Activated CD4-positive, alpha-beta T cell treated with anti-CD3 and anti-CD28 coated beads, Interleukin-2, amount 10 ng/mL, durations not matched to agents 7 days and 5 days (primary cell): ENCODE measurements around the gene IQCE. TPM values are rescaled to one million over a fixed set of nuclear protein-coding genes. Genes with fewer than 3 reads are reported as not detected.
"Not testable (repeated sequence)": the region's sequence is repeated elsewhere in the genome, so short reads cannot be mapped to it uniquely, and the experiment has no call there.

Source experiments
- CTCF ChIA-PET: fragments of 350-600 bp; sonication (Branson Sonifier 250); formaldehyde crosslinking; loops from one replicate; lab custom pipeline; 2021; ENCODE audit warnings: antibody characterized with exemption; lab: Charles Lee
- POLR2A ChIA-PET: fragments of 350-600 bp; sonication (Branson Sonifier 250); formaldehyde crosslinking; loops from one replicate; lab custom pipeline; 2021; ENCODE audit warnings: antibody characterized with exemption; lab: Charles Lee
- DNase-seq: peaks from one replicate; pipeline ENCODE4 v3.0.0-alpha.2; 2020
- H3K27ac Mint-ChIP-seq: one replicate; pipeline ENCODE4 v1.8.0; 2021; ENCODE audit warnings: mild to moderate bottlenecking, moderate library complexity, mixed read lengths
- H3K27me3 Mint-ChIP-seq: one replicate; pipeline ENCODE4 v1.8.0; 2021; ENCODE audit warnings: mixed read lengths
- H3K36me3 Mint-ChIP-seq: one replicate; pipeline ENCODE4 v1.8.0; 2021; ENCODE audit warnings: low read depth, mixed read lengths
- H3K4me1 Mint-ChIP-seq: one replicate; pipeline ENCODE4 v1.8.0; 2021; ENCODE audit warnings: mixed read lengths
- H3K4me3 Mint-ChIP-seq: one replicate; pipeline ENCODE4 v1.8.0; 2021; ENCODE audit warnings: mild to moderate bottlenecking, moderate library complexity, mixed read lengths
- H3K9me3 Mint-ChIP-seq: one replicate; pipeline ENCODE4 v1.8.0; 2021; ENCODE audit warnings: mixed read lengths
- total RNA-seq, 2 experiments: library from RNA; stranded (reverse); gene quantifications; one replicate each; pipeline ENCODE4 v1.2.3, GENCODE V29; 2021

IQCE gene
- total RNA-seq, 2 experiments from 2014 or later, result 13.8 to 15.5 TPM

DNA sequence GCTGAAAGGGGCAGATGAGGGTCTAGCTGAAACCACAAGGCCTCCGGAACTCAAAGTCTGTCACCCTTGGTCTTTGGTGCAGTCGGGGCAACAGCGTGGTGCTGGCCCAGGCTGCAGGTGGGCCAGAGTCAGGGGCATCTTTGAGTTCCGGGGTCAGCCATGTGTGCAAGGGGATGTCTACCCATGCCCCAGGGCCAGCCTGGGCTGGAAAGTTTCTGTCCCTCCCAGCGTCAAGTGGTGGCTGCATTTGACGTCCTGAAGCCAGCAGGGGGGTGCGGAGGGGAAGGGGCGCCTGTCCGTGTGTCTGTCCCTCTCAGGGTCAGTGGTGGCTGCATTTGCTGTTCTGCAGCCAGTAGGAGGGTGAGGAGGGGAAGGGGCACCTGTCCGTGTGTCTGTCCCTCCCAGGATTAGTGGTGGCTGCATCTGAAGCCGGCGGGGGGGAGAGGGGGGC lies 4.1 kb upstream of the IQCE start:
- Mint-ChIP-seq H3K27me3 (no peaks in the 10 kb centered on the region), H3K9me3 (no peaks in the 10 kb centered on the region), H3K27ac (peak overlapping the region; percentile 92), H3K4me3 (peak overlapping the region; percentile 89), H3K36me3 (peaks cover 19% of the 10 kb centered on the region), H3K4me1 (peaks cover 44% of the 10 kb centered on the region)
- CTCF ChIA-PET, result interaction anchor here (0.7 to 1.5 kb wide), 2 partner anchors 9 to 15 kb away, joined by 3 to 5 read pairs; no protein-coding TSS in a partner anchor
- DNase-seq, result no peak
- POLR2A ChIA-PET, result no interaction called here

DNA sequence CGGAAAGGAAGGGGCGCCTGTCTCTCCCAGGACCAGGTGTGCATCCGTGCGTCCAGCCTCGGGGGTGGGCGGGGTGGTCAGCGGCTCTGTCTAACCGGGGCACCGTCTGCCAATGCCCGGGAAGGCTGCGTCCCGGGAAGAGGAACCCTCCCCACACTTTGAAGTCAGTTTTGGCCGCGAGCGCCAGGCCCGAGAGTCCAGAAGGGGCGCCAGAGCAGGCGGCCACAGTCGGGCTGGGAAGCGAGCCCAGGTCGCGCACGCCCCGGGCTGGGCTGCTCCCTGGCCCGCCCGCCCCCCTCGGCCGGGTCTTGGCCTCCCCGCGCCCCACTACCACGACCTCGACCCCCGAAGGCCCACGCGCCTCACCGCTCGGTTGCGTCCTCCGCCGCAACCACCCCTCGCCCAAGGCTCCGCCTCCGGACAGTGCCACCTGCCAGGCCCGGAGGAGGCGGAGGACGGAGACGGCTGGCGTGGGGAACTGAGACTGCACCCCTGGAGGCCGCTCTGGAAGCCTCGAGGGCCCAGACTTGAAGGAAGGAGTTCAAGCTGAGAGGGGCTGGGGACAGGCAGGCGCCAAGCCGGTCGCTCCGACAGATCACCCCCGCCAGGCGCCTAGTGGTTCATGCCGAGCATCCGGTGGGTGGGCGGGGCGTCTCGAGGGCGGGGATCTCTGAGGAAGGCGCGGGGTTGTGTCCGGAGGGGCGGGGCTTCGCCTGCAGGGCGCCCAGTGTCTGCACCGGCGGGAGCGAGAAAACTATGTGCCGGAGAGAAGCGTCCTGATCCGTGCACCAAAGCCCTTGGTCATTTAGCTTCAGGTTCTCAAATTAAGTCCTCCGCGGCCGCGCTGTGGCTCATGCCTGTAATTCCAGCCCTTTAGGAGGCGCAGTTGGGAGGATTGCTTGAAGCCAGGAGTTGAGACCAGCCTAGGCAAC lies 3.4 kb upstream of the IQCE start, which contains the start of gene BRAT1:
Gene BRAT1 (minus strand): TSS at position 404 of the 932 bp plus-strand sequence. CDS start 1,093 bp downstream, outside the sequence.
- peak; percentile 96 for DNase-seq
- Mint-ChIP-seq H3K36me3 (peaks cover 18% of the 10 kb centered on the region), H3K4me1 (peaks cover 50% of the 10 kb centered on the region), H3K9me3 (no peaks in the 10 kb centered on the region), H3K4me3 (peak within 1 kb of the TSS; percentile 89), H3K27me3 (no peaks in the 10 kb centered on the region), H3K27ac (peak within 1 kb of the TSS; percentile 92)
- ChIA-PET POLR2A (no interaction called here), CTCF (interaction anchor here (0.6 to 1.5 kb wide), 5 partner anchors 9 to 183 kb away, joined by 3 to 4 read pairs (median 3); no protein-coding TSS in a partner anchor)

DNA sequence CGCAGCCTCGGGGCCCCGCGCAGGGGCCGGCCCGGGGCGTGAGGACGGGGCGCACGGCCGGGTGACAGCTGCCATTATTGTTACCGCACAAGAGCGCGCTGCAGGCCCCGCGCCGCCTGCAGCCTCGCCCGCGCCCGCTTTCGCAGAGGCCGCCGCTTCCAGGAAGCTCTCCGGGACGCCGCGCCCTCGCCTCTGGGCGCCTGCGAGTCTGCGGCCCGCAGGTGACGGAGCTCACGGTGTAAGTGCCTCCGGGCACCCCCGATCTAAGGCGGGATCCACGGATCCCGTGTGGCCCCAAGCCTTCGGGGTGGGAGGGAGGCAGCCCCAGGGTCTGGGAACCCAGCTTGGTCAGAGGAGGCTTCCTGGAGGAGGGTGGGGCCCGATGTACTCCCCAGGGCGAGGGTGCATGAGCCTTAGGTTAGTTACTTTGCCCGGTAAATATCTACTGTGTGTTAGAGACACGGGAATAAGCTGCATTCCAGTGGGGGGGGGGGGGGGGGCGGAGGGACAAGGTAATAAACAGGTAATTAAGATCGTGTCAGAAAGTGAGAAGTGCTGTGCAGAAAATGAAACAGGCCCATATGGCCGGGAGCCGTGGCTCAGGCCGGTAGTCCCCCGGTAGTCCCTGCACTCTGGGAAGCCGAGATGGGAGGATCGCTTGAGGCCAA lies 638 bp downstream of the IQCE start:
- Mint-ChIP-seq H3K4me1 (peaks cover 35% of the 10 kb centered on the region), H3K27ac (peak overlapping the region; percentile 80)
- POLR2A ChIA-PET, result no interaction called here

GRCh38 chr7:2563955-2564354 lies 5.2 kb downstream of the IQCE start:
- Mint-ChIP-seq H3K4me1 (peaks cover 35% of the 10 kb centered on the region), H3K27ac (peak overlapping the region; percentile 46)
- H3K27me3 Mint-ChIP-seq, DNase-seq, H3K36me3 Mint-ChIP-seq, H3K4me3 Mint-ChIP-seq, CTCF ChIA-PET, H3K9me3 Mint-ChIP-seq, POLR2A ChIA-PET: not testable (repeated sequence)

More for the DNA sequence above, 638 bp downstream of the IQCE start:
- Mint-ChIP-seq H3K27me3 (no peaks in the 10 kb centered on the region), H3K36me3 (peaks cover 3% of the 10 kb centered on the region), H3K9me3 (no peaks in the 10 kb centered on the region), H3K4me3 (peak overlapping the region; percentile 77)
- DNase-seq, result peak; percentile 47
- CTCF ChIA-PET, result interaction anchor here (0.6 to 1.2 kb wide), 3 partner anchors 42 to 150 kb away, joined by 3 to 4 read pairs (median 3); partner anchors contain the start of gene TTYH3

- ChIA-PET POLR2A (no interaction called here), CTCF (no interaction called here)
- no peak overlapping the region for H3K4me3 Mint-ChIP-seq
- no peak overlapping the region for H3K27ac Mint-ChIP-seq
- no peaks in the 10 kb centered on the region for H3K27me3 Mint-ChIP-seq
- H3K4me1 Mint-ChIP-seq, result peaks cover 27% of the 10 kb centered on the region
- H3K9me3 Mint-ChIP-seq, result no peaks in the 10 kb centered on the region
- H3K36me3 Mint-ChIP-seq, result peaks cover 5% of the 10 kb centered on the region
- no peak for DNase-seq
These were observed 6.3 kb downstream of the IQCE start for GRCh38 chr7:2564970-2565540.

DNA sequence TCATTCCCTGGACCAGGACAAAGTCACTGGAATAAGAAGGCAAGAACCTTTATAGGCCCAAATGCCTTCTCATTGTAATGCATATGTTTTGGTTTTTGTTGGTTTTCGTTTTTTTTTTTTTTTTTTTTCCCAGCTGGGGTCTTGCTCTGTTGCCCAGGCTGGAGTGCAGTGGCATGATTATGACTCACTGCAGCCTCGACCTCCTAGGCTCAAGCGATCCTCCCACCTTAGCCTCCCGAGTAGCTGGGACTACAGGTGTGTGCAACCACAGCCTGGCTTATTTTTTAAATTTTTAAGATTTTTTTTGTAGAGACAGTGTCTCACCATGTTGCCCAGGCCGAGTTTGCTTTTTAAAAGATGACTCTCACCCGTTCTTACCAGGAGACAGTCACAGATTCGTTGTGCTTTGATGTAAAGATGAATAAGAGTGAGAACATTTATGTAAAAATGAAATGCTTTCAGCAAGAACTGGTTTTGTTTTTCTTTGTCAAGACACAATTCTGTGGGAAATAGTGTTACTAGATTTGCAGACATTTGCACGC lies 7.6 kb downstream of the IQCE start:
- ChIA-PET POLR2A (no interaction called here), CTCF (interaction anchor here (0.6 to 0.7 kb wide), 2 partner anchors 17 to 58 kb away, joined by 3 to 4 read pairs; no protein-coding TSS in a partner anchor)
- Mint-ChIP-seq H3K4me3 (no peak overlapping the region), H3K9me3 (no peaks in the 10 kb centered on the region), H3K4me1 (peaks cover 25% of the 10 kb centered on the region), H3K27ac (peak overlapping the region; percentile 62), H3K36me3 (peaks cover 5% of the 10 kb centered on the region), H3K27me3 (no peaks in the 10 kb centered on the region)
- DNase-seq, result no peak

DNA sequence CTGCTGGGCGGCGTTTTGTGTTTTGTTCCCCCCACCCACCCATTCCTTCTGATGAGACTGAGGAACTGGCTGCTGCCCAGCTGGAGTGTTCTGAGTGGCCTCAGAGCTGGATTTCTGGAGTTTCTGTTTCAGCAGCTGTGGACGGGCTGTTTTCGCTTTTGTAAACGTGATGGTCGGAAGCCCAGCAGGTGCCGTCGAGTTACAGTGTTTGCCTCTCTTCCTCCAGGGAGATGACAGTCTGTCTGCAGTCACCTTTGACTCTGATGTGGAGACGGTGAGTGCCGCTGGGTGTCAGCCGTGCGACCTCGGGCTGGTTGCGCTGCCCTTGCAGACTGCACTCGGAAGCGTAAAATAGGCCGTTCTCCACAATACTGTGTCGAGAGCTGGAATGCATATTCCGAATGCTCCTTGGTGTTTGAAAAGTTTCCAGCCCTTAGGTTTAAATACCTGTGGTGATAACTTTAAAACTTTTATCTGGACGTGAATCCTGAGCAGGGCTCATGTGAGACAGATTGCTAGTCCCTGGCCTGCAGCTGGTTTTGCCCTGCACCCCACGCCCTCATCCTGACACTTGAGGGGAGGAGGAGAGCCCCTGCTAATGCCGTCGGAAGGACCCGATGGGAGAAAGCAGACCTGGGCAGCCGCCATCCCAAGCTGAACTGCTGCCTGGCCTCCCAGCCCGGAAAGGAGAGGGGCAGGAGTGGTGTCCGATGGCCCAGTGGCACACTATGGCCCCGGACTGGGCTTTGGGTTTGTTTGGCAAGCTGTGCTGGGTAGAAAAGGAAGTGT lies 8.3 kb downstream of the IQCE start:
- peak; percentile 40 for DNase-seq
- Mint-ChIP-seq H3K27me3 (no peaks in the 10 kb centered on the region), H3K4me1 (peaks cover 21% of the 10 kb centered on the region), H3K9me3 (no peaks in the 10 kb centered on the region), H3K4me3 (no peak overlapping the region), H3K27ac (peak overlapping the region; percentile 62), H3K36me3 (peaks cover 5% of the 10 kb centered on the region)
- POLR2A ChIA-PET, result no interaction called here
- CTCF ChIA-PET, result interaction anchor here (0.7 to 1.8 kb wide), 2 partner anchors 58 to 142 kb away, joined by 4 to 5 read pairs; no protein-coding TSS in a partner anchor

DNA sequence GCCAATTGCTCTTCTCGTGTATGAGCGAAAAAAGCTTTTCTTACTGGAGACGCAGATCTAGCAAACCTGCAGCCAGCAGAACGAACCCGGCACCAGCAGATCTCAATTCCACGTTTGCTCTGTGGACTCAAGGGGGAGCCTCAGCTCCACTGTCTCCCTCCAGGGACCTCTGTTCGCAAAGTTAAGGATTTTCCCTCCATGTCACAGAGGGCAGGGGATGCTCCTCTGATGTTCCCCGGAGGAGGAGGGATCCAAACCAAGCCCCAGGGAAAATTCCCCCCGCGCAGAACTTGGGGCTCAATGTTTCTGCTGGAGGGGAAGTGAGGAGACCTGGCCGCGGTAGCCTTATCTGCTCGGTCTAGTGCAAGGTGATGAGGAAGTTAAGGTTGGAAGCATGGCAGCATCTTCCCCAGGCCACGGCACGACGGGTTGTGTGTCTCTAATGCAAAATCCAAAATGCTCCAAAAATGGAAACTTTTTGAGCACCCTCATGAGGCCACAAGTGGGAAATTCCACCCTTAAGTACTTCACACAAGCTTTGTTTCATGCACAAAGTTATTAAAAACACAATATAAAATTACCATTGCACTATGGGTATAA lies 9.0 kb downstream of the IQCE start:
- no peak overlapping the region for H3K4me3 Mint-ChIP-seq
- DNase-seq, result no peak
- H3K27me3 Mint-ChIP-seq, result no peaks in the 10 kb centered on the region
- no peaks in the 10 kb centered on the region for H3K9me3 Mint-ChIP-seq
- H3K4me1 Mint-ChIP-seq, result peaks cover 16% of the 10 kb centered on the region
- ChIA-PET CTCF (interaction anchor here (1.0 to 1.8 kb wide), 2 partner anchors 142 to 146 kb away, joined by 3 to 5 read pairs; no protein-coding TSS in a partner anchor), POLR2A (no interaction called here)
- no peak overlapping the region for H3K27ac Mint-ChIP-seq
- H3K36me3 Mint-ChIP-seq, result peaks cover 4% of the 10 kb centered on the region

DNA sequence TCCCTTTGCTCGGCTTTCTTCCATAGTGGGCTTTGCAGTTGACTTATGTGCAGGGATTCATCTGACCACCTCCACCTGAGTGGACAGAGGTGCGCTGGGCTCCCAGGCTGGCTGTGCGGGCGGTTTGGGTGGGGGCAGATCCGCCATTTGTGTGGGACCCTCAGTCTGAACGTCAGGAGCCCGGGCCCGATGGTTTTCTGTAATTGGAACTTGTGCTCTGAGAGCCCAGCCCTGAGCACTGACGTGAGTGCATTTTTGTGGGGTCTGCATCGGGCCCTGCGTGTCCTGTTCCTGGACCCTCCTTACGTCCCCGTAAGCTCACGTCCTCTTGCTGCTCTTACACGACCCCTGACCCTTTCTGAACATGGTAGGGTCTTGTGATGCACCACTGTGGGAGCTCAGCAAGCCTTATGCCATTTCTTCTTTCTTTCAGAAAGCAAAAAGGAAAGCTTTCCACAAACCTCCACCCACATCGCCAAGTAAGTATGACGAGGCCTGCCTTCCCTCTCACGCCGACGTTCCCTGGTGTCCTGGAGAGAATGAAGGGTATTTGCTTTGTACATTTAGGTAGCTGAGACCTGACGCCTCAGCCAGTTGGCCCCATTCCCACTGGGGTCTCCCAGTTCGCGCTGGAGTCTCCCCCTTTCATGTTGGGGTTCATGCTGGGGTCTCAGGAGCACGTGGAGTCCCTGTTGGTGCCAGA lies 9.9 kb downstream of the IQCE start:
- DNase-seq, result no peak
- Mint-ChIP-seq H3K27ac (no peak overlapping the region), H3K27me3 (no peaks in the 10 kb centered on the region), H3K9me3 (no peaks in the 10 kb centered on the region), H3K4me3 (no peak overlapping the region), H3K36me3 (peaks cover 7% of the 10 kb centered on the region), H3K4me1 (peaks cover 16% of the 10 kb centered on the region)
- ChIA-PET POLR2A (no interaction called here), CTCF (interaction anchor here (1.0 to 1.8 kb wide), 2 partner anchors 141 to 147 kb away, joined by 3 to 5 read pairs; no protein-coding TSS in a partner anchor)

GRCh38 chr7:2569421-2569820 lies 10.6 kb downstream of the IQCE start:
- Mint-ChIP-seq H3K4me3 (no peak overlapping the region), H3K27me3 (no peaks in the 10 kb centered on the region), H3K27ac (no peak overlapping the region), H3K36me3 (peaks cover 6% of the 10 kb centered on the region), H3K4me1 (peaks cover 17% of the 10 kb centered on the region), H3K9me3 (no peaks in the 10 kb centered on the region)
- ChIA-PET POLR2A (no interaction called here), CTCF (no interaction called here)
- DNase-seq, result no peak

- no peaks in the 10 kb centered on the region for H3K27me3 Mint-ChIP-seq
- POLR2A ChIA-PET, result no interaction called here
- DNase-seq, result no peak
These were observed 11.2 kb downstream of the IQCE start for GRCh38 chr7:2570021-2570420.

More at GRCh38 chr7:2570021-2570420, 11.2 kb downstream of the IQCE start:
- H3K4me3 Mint-ChIP-seq, result no peak overlapping the region
- CTCF ChIA-PET, result no interaction called here
- peaks cover 4% of the 10 kb centered on the region for H3K36me3 Mint-ChIP-seq
- no peak overlapping the region for H3K27ac Mint-ChIP-seq
- H3K4me1 Mint-ChIP-seq, result peaks cover 18% of the 10 kb centered on the region
- H3K9me3 Mint-ChIP-seq, result no peaks in the 10 kb centered on the region
